Chondrocyte (in vitro differentiated cells): Measurements from ENCODE around the gene CDR2. TPM values are rescaled to one million over a fixed set of nuclear protein-coding genes. Genes with fewer than 3 reads are reported as not detected.
A peak's percentile ranks its signal among the peaks of the same experiment; 100 is the strongest.

Source experiments
- DNase-seq: peaks from one replicate; pipeline ENCODE4 v3.0.0; 2021; ENCODE audit warnings: mixed read lengths, low spot score
- H3K27ac Mint-ChIP-seq: one replicate; pipeline ENCODE4 v1.8.0; 2021; ENCODE audit warnings: mild to moderate bottlenecking, moderate library complexity, mixed read lengths; ENCODE audit not compliant: unreplicated experiment
- H3K27me3 Mint-ChIP-seq: 2 replicates; pipeline ENCODE4 v1.8.0; 2021; ENCODE audit warnings: low read depth, mixed read lengths
- H3K36me3 Mint-ChIP-seq: 2 replicates; pipeline ENCODE4 v1.8.0; 2021; ENCODE audit warnings: low read depth, mixed read lengths
- H3K4me1 Mint-ChIP-seq: 2 replicates; pipeline ENCODE4 v1.8.0; 2021; ENCODE audit warnings: low read depth, mild to moderate bottlenecking, mixed read lengths
- H3K4me3 Mint-ChIP-seq: one replicate; pipeline ENCODE4 v1.8.0; 2021; ENCODE audit warnings: mild to moderate bottlenecking, moderate library complexity, mixed read lengths; ENCODE audit not compliant: unreplicated experiment
- H3K9me3 Mint-ChIP-seq: 2 replicates; pipeline ENCODE4 v1.8.0; 2021; ENCODE audit warnings: low read depth, mixed read lengths
- CTCF ChIP-seq: fragments of 200-600 bp; sonication (generic); IDR thresholded peaks from 2 replicates; pipeline ENCODE4 v1.5.0; 2021; ENCODE audit warnings: antibody characterized with exemption, mild to moderate bottlenecking, moderate library complexity
- total RNA-seq: library from RNA; stranded (reverse); gene quantifications from 3 replicates; pipeline ENCODE4 v1.2.1, GENCODE V29; 2021

The CDR2 gene
- total RNA-seq, 1 donor from 2014 or later: 46.1 TPM

- Mint-ChIP-seq H3K4me3 (no peak overlapping the region), H3K27me3 (no peaks in the 10 kb centered on the region), H3K4me1 (peaks cover 2% of the 10 kb centered on the region), H3K9me3 (no peaks in the 10 kb centered on the region), H3K36me3 (peaks cover 7% of the 10 kb centered on the region), H3K27ac (no peak overlapping the region)
- no peak for TF ChIP-seq CTCF
- DNase-seq: no peak
Measured at GRCh38 chr16:22322021-22322471, 52.4 kb downstream of the CDR2 start.

DNA sequence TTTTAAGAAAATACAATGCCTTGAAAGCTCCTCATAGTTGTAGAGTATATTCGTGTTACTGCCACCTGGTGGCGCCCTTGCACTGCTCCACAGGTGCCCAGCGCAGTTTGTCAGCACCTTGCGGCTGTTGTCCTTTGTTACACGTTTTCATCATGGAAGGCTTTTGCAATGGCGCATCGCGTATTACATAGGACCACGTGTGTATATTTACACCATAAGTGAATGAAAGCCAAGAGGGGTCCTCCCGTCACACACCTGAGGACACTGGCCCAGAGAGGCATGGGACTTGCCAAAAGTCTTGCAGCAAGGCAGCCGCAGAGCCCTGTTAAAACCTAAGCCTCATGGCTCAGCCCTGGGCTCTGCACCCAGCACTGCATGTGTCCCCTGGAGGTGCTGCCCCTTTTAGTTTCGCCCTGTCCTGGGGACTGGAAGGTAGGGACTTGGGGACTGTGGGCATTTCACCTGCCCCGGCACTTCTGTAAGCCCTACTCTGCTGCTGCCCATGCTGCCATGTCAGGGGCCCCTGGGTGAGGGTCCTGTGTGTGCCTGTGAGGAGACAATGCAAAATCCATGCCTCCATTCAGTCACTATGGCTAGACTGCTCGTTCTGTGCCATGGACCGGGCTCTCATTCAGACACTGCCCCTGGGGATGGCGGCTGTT is 52.9 kb downstream of the CDR2 start:
- no peaks in the 10 kb centered on the region for H3K9me3 Mint-ChIP-seq
- peaks cover 2% of the 10 kb centered on the region for H3K4me1 Mint-ChIP-seq
- H3K27me3 Mint-ChIP-seq: no peaks in the 10 kb centered on the region
- peak; percentile 96 for TF ChIP-seq CTCF
- no peak overlapping the region for H3K27ac Mint-ChIP-seq
- no peak overlapping the region for H3K4me3 Mint-ChIP-seq
- no peak for DNase-seq
- peaks cover 7% of the 10 kb centered on the region for H3K36me3 Mint-ChIP-seq

DNA sequence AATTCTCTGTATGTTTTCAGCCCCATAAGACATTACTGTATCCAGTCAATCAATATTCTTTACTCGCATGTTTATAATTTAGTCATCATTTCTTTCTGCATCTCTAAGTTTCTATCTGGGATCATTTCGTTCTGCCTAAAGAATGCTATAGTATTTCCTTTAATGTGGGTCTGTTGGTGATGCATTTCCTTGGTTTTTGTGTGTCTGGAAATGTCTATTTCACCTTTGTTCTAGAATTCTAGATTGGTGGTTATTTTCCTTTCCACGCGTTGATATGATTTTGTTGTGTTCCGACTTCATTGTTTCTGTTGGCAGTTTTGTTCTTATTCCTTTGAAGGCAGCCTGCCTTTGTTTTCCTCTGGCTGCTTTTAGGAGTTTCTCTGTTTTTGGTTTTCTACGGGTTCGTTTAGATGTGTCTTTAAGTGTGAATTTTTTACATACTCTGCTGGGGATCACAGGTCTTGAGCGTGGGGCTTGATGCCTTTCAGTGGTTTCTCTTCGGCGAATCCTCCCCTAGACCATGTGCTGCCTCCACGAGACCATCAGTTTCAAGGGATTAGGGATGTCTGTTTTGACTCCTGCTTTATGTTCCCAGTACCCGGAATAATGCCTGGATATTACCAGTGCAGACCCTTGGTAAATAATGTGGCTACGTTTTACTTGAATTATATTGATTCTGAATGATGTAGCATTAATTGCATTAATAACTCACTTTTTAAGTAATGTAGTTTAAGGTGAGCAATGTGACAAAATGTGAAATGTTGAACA is 53.7 kb downstream of the CDR2 start:
- DNase-seq: no peak
- peaks cover 2% of the 10 kb centered on the region for H3K4me1 Mint-ChIP-seq
- no peaks in the 10 kb centered on the region for H3K9me3 Mint-ChIP-seq
- H3K27me3 Mint-ChIP-seq: no peaks in the 10 kb centered on the region
- peaks cover 8% of the 10 kb centered on the region for H3K36me3 Mint-ChIP-seq
- no peak overlapping the region for H3K27ac Mint-ChIP-seq
- no peak overlapping the region for H3K4me3 Mint-ChIP-seq
- no peak for TF ChIP-seq CTCF

GRCh38 chr16:22318690-22319358 is 55.6 kb downstream of the CDR2 start:
- H3K36me3 Mint-ChIP-seq: peaks cover 9% of the 10 kb centered on the region
- no peaks in the 10 kb centered on the region for H3K9me3 Mint-ChIP-seq
- H3K4me1 Mint-ChIP-seq: peaks cover 2% of the 10 kb centered on the region
- no peak overlapping the region for H3K27ac Mint-ChIP-seq
- H3K27me3 Mint-ChIP-seq: no peaks in the 10 kb centered on the region
- DNase-seq: no peak
- H3K4me3 Mint-ChIP-seq: no peak overlapping the region
- TF ChIP-seq CTCF: peak; percentile 78

- Mint-ChIP-seq H3K27ac (no peak overlapping the region), H3K36me3 (peaks cover 12% of the 10 kb centered on the region), H3K9me3 (no peaks in the 10 kb centered on the region), H3K4me1 (peaks cover 2% of the 10 kb centered on the region), H3K4me3 (no peak overlapping the region), H3K27me3 (no peaks in the 10 kb centered on the region)
- no peak for TF ChIP-seq CTCF
- no peak for DNase-seq
Measured at GRCh38 chr16:22317625-22318024, 56.8 kb downstream of the CDR2 start.
